ENCODE measurements around the gene TTC28. TPM values are rescaled to one million over a fixed set of nuclear protein-coding genes. Genes with fewer than 3 reads are reported as not detected.
A peak's percentile ranks its signal among the peaks of the same experiment; 100 is the strongest.

The TTC28 gene
- total and polyA plus RNA-seq, 2 donors (not counting 3 experiments of a cell fraction or from before 2014, with no cell fraction given): 16.5 to 51.1 TPM

GRCh38 chr22:28112548-28113043 is 567.0 kb downstream of the TTC28 start:
- Histone ChIP-seq H2AFZ (ENCODE audit: low read depth, low read length) (no peak overlapping the region), H3K4me2 (ENCODE audit: insufficient read depth, low read length) (no peak overlapping the region), H3K4me3 (replicated peaks in 1 of 3; ENCODE audit: insufficient read depth in 1 of 3, low read depth in 1 of 3, low read length in 3 of 3) (no peak overlapping the region), H3K4me1 (ENCODE audit: control insufficient read depth, extremely low read depth, insufficient read depth, low read length) (no peaks in the 10 kb centered on the region), H3K27me3 (ENCODE audit: control insufficient read depth in 2 of 2, insufficient read depth in 2 of 2, low read length in 2 of 2) (no peaks in the 10 kb centered on the region), H4K20me1 (replicated peaks; ENCODE audit: control insufficient read depth, extremely low read depth, insufficient read depth, low read length) (no peaks in the 10 kb centered on the region), H3K9me1 (replicated peaks; ENCODE audit: control insufficient read depth, extremely low read depth, insufficient read depth, low read length) (no peaks in the 10 kb centered on the region), H3K36me3 (ENCODE audit: control insufficient read depth in 2 of 2, extremely low read depth in 1 of 2, insufficient read depth in 2 of 2, low read length in 2 of 2) (no peaks in the 10 kb centered on the region), H3K9ac (replicated peaks; ENCODE audit: extremely low read depth, insufficient read depth, low read length) (no peak overlapping the region), H3K79me2 (ENCODE audit: control insufficient read depth, insufficient read depth, low read length) (no peaks in the 10 kb centered on the region), H3K27ac (ENCODE audit: insufficient read depth, low read depth, low read length) (no peak overlapping the region), H3K9me3 (replicated peaks; ENCODE audit: control insufficient read depth, insufficient read depth, low read length) (no peaks in the 10 kb centered on the region)
- ChIA-PET CTCF (interaction anchor here (0.6 to 4.9 kb wide), 24 partner anchors 10 to 488 kb away, joined by 3 to 27 read pairs (median 4); no protein-coding TSS in a partner anchor), POLR2A (no interaction called here)
- intact Hi-C loops (cut with micrococcal nuclease): loop anchor here (10.0 kb wide), 1 partner anchor 88 kb away; no protein-coding TSS in a partner anchor
- dilution Hi-C loops (cut with MboI; ENCODE audit: extremely low pct_ligation_motif_present, low sequenced_read_pairs): no loop called here
- TF ChIP-seq MYC (IDR thresholded peaks at IDR 0.05; ENCODE audit: low read depth, low read length) (no peak), EZH2 (IDR thresholded peaks at IDR 0.05; ENCODE audit: borderline replicate concordance, low read depth, low read length, severe bottlenecking) (no peak), POLR2A (IDR thresholded peaks at IDR 0.05; ENCODE audit: low read depth, low read length) (no peak), CTCF (IDR thresholded peaks at IDR 0.05; ENCODE audit: extremely low read depth in 1 of 2, insufficient read depth in 1 of 2, low read depth in 1 of 2, low read length in 2 of 2) (peak; percentile 38 to 42), JUN (IDR thresholded peaks at IDR 0.05; ENCODE audit: borderline replicate concordance, insufficient read depth, insufficient read length, low read depth) (no peak)
- no peak for FAIRE-seq
- peak; percentile 31 for DNase-seq (ENCODE audit: low read depth, low spot score)
- BruUV-seq (replicated peaks): no TSS peak

- H3K9me1 ChIP-seq (replicated peaks; ENCODE audit: control insufficient read depth, extremely low read depth, insufficient read depth, low read length): no peaks in the 10 kb centered on the region
- ChIA-PET CTCF (interaction anchor here (1.0 to 4.9 kb wide), 16 partner anchors 10 to 140 kb away, joined by 3 to 27 read pairs (median 8); no protein-coding TSS in a partner anchor), POLR2A (no interaction called here)
- H3K4me1 ChIP-seq (ENCODE audit: control insufficient read depth, extremely low read depth, insufficient read depth, low read length): no peaks in the 10 kb centered on the region
- H3K27me3 ChIP-seq (ENCODE audit: control insufficient read depth in 2 of 2, insufficient read depth in 2 of 2, low read length in 2 of 2): no peaks in the 10 kb centered on the region
- no peak for TF ChIP-seq CTCF (IDR thresholded peaks at IDR 0.05; ENCODE audit: extremely low read depth in 1 of 2, insufficient read depth in 1 of 2, low read depth in 1 of 2, low read length in 2 of 2)
- TF ChIP-seq JUN (IDR thresholded peaks at IDR 0.05; ENCODE audit: borderline replicate concordance, insufficient read depth, insufficient read length, low read depth): no peak
- TF ChIP-seq EZH2 (IDR thresholded peaks at IDR 0.05; ENCODE audit: borderline replicate concordance, low read depth, low read length, severe bottlenecking): no peak
- no peak for TF ChIP-seq POLR2AphosphoS5 (IDR thresholded peaks at IDR 0.05; ENCODE audit: insufficient read depth, low read depth, low read length)
- no peak for TF ChIP-seq MYC (IDR thresholded peaks at IDR 0.05; ENCODE audit: low read depth, low read length)
- TF ChIP-seq FOS (IDR thresholded peaks at IDR 0.05; ENCODE audit: borderline replicate concordance, insufficient read depth, low read length): no peak
- no peak for TF ChIP-seq POLR2A (IDR thresholded peaks at IDR 0.05; ENCODE audit: low read depth, low read length)
- no peak for TF ChIP-seq MAX (IDR thresholded peaks at IDR 0.05; ENCODE audit: insufficient read depth, insufficient read length)
- TF ChIP-seq GATA2 (IDR thresholded peaks at IDR 0.05; ENCODE audit: insufficient read depth, insufficient read length, low read depth, low read length): no peak
- H3K4me3 ChIP-seq (replicated peaks in 1 of 3; ENCODE audit: insufficient read depth in 1 of 3, low read depth in 1 of 3, low read length in 3 of 3): no peak overlapping the region
- no peaks in the 10 kb centered on the region for H4K20me1 ChIP-seq (replicated peaks; ENCODE audit: control insufficient read depth, extremely low read depth, insufficient read depth, low read length)
- dilution Hi-C loops (cut with MboI; ENCODE audit: extremely low pct_ligation_motif_present, low sequenced_read_pairs): no loop called here
- DNase-seq (ENCODE audit: low read depth, low spot score): no peak
- intact Hi-C loops (cut with micrococcal nuclease): loop anchor here (10.0 kb wide), 1 partner anchor 87 kb away; no protein-coding TSS in a partner anchor
- no peak overlapping the region for H3K4me2 ChIP-seq (ENCODE audit: insufficient read depth, low read length)
- H3K27ac ChIP-seq (ENCODE audit: insufficient read depth, low read depth, low read length): no peak overlapping the region
- no peaks in the 10 kb centered on the region for H3K79me2 ChIP-seq (ENCODE audit: control insufficient read depth, insufficient read depth, low read length)
- FAIRE-seq: no peak
- H3K9me3 ChIP-seq (replicated peaks; ENCODE audit: control insufficient read depth, insufficient read depth, low read length): no peaks in the 10 kb centered on the region
- H3K36me3 ChIP-seq (ENCODE audit: control insufficient read depth in 2 of 2, extremely low read depth in 1 of 2, insufficient read depth in 2 of 2, low read length in 2 of 2): peaks cover 0 to 1% of the 10 kb centered on the region in 2 experiments
- no peak overlapping the region for H3K9ac ChIP-seq (replicated peaks; ENCODE audit: extremely low read depth, insufficient read depth, low read length)
- no peak overlapping the region for H2AFZ ChIP-seq (ENCODE audit: low read depth, low read length)
- no TSS peak for BruUV-seq (replicated peaks)
Observed at GRCh38 chr22:28112190-28112544, 567.5 kb downstream of the TTC28 start.

Data from endothelial cell of umbilical vein (primary cell).